ENCODE results near the gene OPN5.
"Not testable (repeated sequence)": the region's sequence is repeated elsewhere in the genome, so short reads cannot be mapped to it uniquely, and the experiment has no call there.

Gene OPN5

GRCh38 chr6:47781732-47782131 lies at the start of gene OPN5:
Gene OPN5 (plus strand): TSS chr6:47782032. CDS start chr6:47782067, 35 bp downstream.
- no peak for DNase-seq (ENCODE audit: low read depth)

GRCh38 chr6:47733879-47734558 lies 47.8 kb upstream of the OPN5 start:
- no peak for DNase-seq (ENCODE audit: low read depth)

- DNase-seq (ENCODE audit: low read depth) = no peak
Measured at GRCh38 chr6:47734831-47735481, 46.9 kb upstream of the OPN5 start.

- no peak for DNase-seq (ENCODE audit: low read depth)
Measured at GRCh38 chr6:47736083-47736700, 45.6 kb upstream of the OPN5 start.

- DNase-seq (ENCODE audit: low read depth) = no peak
Measured at GRCh38 chr6:47737406-47737805, 44.4 kb upstream of the OPN5 start.

- no peak for DNase-seq (ENCODE audit: low read depth)
Measured at GRCh38 chr6:47740714-47741113, 41.1 kb upstream of the OPN5 start.

GRCh38 chr6:47741807-47742206 lies 40.0 kb upstream of the OPN5 start:
- DNase-seq (ENCODE audit: low read depth) = no peak

GRCh38 chr6:47743744-47744143 lies 38.1 kb upstream of the OPN5 start:
- DNase-seq (ENCODE audit: low read depth) = no peak

- not testable (repeated sequence) for DNase-seq (ENCODE audit: low read depth)
Measured at GRCh38 chr6:47745269-47745668, 36.6 kb upstream of the OPN5 start.

GRCh38 chr6:47749757-47750156 lies 32.1 kb upstream of the OPN5 start:
- no peak for DNase-seq (ENCODE audit: low read depth)

GRCh38 chr6:47752801-47753200 lies 29.0 kb upstream of the OPN5 start:
- DNase-seq (ENCODE audit: low read depth) = no peak

- DNase-seq (ENCODE audit: low read depth) = no peak
Measured at GRCh38 chr6:47759364-47759763, 22.5 kb upstream of the OPN5 start.

- no peak for DNase-seq (ENCODE audit: low read depth)
Measured at GRCh38 chr6:47762502-47762901, 19.3 kb upstream of the OPN5 start.

GRCh38 chr6:47766445-47766844 lies 15.4 kb upstream of the OPN5 start:
- no peak for DNase-seq (ENCODE audit: low read depth)

- no peak for DNase-seq (ENCODE audit: low read depth)
Measured at GRCh38 chr6:47767102-47767501, 14.7 kb upstream of the OPN5 start.

GRCh38 chr6:47769982-47770381 lies 11.8 kb upstream of the OPN5 start:
- DNase-seq (ENCODE audit: low read depth) = no peak

- DNase-seq (ENCODE audit: low read depth) = no peak
Measured at GRCh38 chr6:47772359-47772758, 9.5 kb upstream of the OPN5 start.

- DNase-seq (ENCODE audit: low read depth) = no peak
Measured at GRCh38 chr6:47773005-47773404, 8.8 kb upstream of the OPN5 start.

GRCh38 chr6:47780510-47781356 lies 1.1 kb upstream of the OPN5 start:
- no peak for DNase-seq (ENCODE audit: low read depth)

- no peak for DNase-seq (ENCODE audit: low read depth)
Measured at GRCh38 chr6:47785182-47785581, 3.4 kb downstream of the OPN5 start.

- no peak for DNase-seq (ENCODE audit: low read depth)
Measured at GRCh38 chr6:47787620-47788497, 6.0 kb downstream of the OPN5 start.

GRCh38 chr6:47788498-47788884 lies 6.7 kb downstream of the OPN5 start:
- DNase-seq (ENCODE audit: low read depth) = no peak
